Central memory CD8-positive, alpha-beta T cell (primary cell): Measurements from ENCODE around the gene WHRN.

Experiments
- ATAC-seq: fragments of 150-1000 bp; cut with Tn5 transposase; replicated peaks from 2 replicates; pipeline ENCODE4 v1.10.0; 2022; ENCODE audit warnings: mild to moderate bottlenecking, moderate FRiP score, moderate number of reproducible peaks; ENCODE audit not compliant: poor library complexity, severe bottlenecking; ENCODE audit errors: extremely low read depth
- DNase-seq, 2 donors: peaks; one replicate each; pipeline ENCODE4 v3.0.0; 2021; ENCODE audit warnings: low spot score in 2 of 2
- H3K27ac Mint-ChIP-seq: one replicate; pipeline ENCODE4 v1.8.0; 2022; ENCODE audit warnings: low read depth, mild to moderate bottlenecking, moderate library complexity, mixed read lengths
- H3K27me3 Mint-ChIP-seq: one replicate; pipeline ENCODE4 v1.8.0; 2022; ENCODE audit warnings: mixed read lengths
- H3K36me3 Mint-ChIP-seq: one replicate; pipeline ENCODE4 v1.8.0; 2022; ENCODE audit warnings: mild to moderate bottlenecking, moderate library complexity, mixed read lengths; ENCODE audit not compliant: insufficient read depth
- H3K4me1 Mint-ChIP-seq: one replicate; pipeline ENCODE4 v1.8.0; 2022; ENCODE audit warnings: mixed read lengths
- H3K4me3 Mint-ChIP-seq: one replicate; pipeline ENCODE4 v1.8.0; 2022; ENCODE audit warnings: mild to moderate bottlenecking, moderate library complexity, mixed read lengths
- H3K9me3 Mint-ChIP-seq: one replicate; pipeline ENCODE4 v1.8.0; 2022; ENCODE audit warnings: mixed read lengths

WHRN gene

GRCh38 chr9:114483499-114483898, 21.8 kb downstream of the WHRN start:
- Mint-ChIP-seq H3K4me3 (no peak overlapping the region), H3K4me1 (peaks cover 23% of the 10 kb centered on the region), H3K27me3 (no peaks in the 10 kb centered on the region), H3K36me3 (peaks cover 22% of the 10 kb centered on the region), H3K27ac (no peak overlapping the region), H3K9me3 (no peaks in the 10 kb centered on the region)
- no peak for ATAC-seq
- DNase-seq = no peak

GRCh38 chr9:114482593-114482992, 22.7 kb downstream of the WHRN start:
- H3K4me1 Mint-ChIP-seq = peaks cover 21% of the 10 kb centered on the region
- no peak overlapping the region for H3K4me3 Mint-ChIP-seq
- ATAC-seq (no peak), DNase-seq (no peak)
- H3K9me3 Mint-ChIP-seq = no peaks in the 10 kb centered on the region
- no peaks in the 10 kb centered on the region for H3K27me3 Mint-ChIP-seq
- H3K36me3 Mint-ChIP-seq = peaks cover 22% of the 10 kb centered on the region
- no peak overlapping the region for H3K27ac Mint-ChIP-seq

- no peak for ATAC-seq
- Mint-ChIP-seq H3K4me3 (no peak overlapping the region), H3K9me3 (no peaks in the 10 kb centered on the region), H3K27me3 (no peaks in the 10 kb centered on the region), H3K4me1 (peaks cover 17% of the 10 kb centered on the region), H3K27ac (no peak overlapping the region), H3K36me3 (peaks cover 20% of the 10 kb centered on the region)
- no peak for DNase-seq
These were observed 23.5 kb downstream of the WHRN start for GRCh38 chr9:114481789-114482188.

GRCh38 chr9:114480746-114481435, 24.4 kb downstream of the WHRN start:
- H3K27me3 Mint-ChIP-seq = no peaks in the 10 kb centered on the region
- H3K4me3 Mint-ChIP-seq = no peak overlapping the region
- DNase-seq (no peak), ATAC-seq (no peak)
- H3K36me3 Mint-ChIP-seq = peaks cover 20% of the 10 kb centered on the region
- H3K9me3 Mint-ChIP-seq = no peaks in the 10 kb centered on the region
- peaks cover 18% of the 10 kb centered on the region for H3K4me1 Mint-ChIP-seq
- no peak overlapping the region for H3K27ac Mint-ChIP-seq

- Mint-ChIP-seq H3K36me3 (peaks cover 19% of the 10 kb centered on the region), H3K27me3 (no peaks in the 10 kb centered on the region), H3K9me3 (no peaks in the 10 kb centered on the region), H3K4me3 (no peak overlapping the region), H3K4me1 (peaks cover 20% of the 10 kb centered on the region), H3K27ac (no peak overlapping the region)
- DNase-seq (no peak), ATAC-seq (no peak)
These were observed 26.4 kb downstream of the WHRN start for GRCh38 chr9:114478871-114479270.

- no peaks in the 10 kb centered on the region for H3K9me3 Mint-ChIP-seq
- no peak overlapping the region for H3K27ac Mint-ChIP-seq
These were observed 26.8 kb downstream of the WHRN start for GRCh38 chr9:114478459-114478858.

GRCh38 chr9:114477642-114478041, 27.6 kb downstream of the WHRN start:
- no peaks in the 10 kb centered on the region for H3K9me3 Mint-ChIP-seq
- H3K4me1 Mint-ChIP-seq = peaks cover 20% of the 10 kb centered on the region
- H3K27me3 Mint-ChIP-seq = no peaks in the 10 kb centered on the region
- ATAC-seq (no peak), DNase-seq (no peak)
- H3K27ac Mint-ChIP-seq = no peak overlapping the region
- H3K4me3 Mint-ChIP-seq = no peak overlapping the region
- H3K36me3 Mint-ChIP-seq = peaks cover 16% of the 10 kb centered on the region

More at GRCh38 chr9:114478459-114478858, 26.8 kb downstream of the WHRN start:
- Mint-ChIP-seq H3K4me1 (peaks cover 20% of the 10 kb centered on the region), H3K4me3 (no peak overlapping the region), H3K27me3 (no peaks in the 10 kb centered on the region), H3K36me3 (peaks cover 16% of the 10 kb centered on the region)
- DNase-seq (no peak), ATAC-seq (no peak)

GRCh38 chr9:114476891-114477469, 28.3 kb downstream of the WHRN start:
- DNase-seq = no peak
- no peak overlapping the region for H3K4me3 Mint-ChIP-seq

GRCh38 chr9:114475412-114476135, 29.7 kb downstream of the WHRN start:
- no peak overlapping the region for H3K27ac Mint-ChIP-seq
- H3K9me3 Mint-ChIP-seq = no peaks in the 10 kb centered on the region
- ATAC-seq (no peak), DNase-seq (no peak)
- peaks cover 16% of the 10 kb centered on the region for H3K36me3 Mint-ChIP-seq
- H3K4me3 Mint-ChIP-seq = no peak overlapping the region
- no peaks in the 10 kb centered on the region for H3K27me3 Mint-ChIP-seq
- H3K4me1 Mint-ChIP-seq = peaks cover 14% of the 10 kb centered on the region

More at GRCh38 chr9:114476891-114477469, 28.3 kb downstream of the WHRN start:
- Mint-ChIP-seq H3K27me3 (no peaks in the 10 kb centered on the region), H3K4me1 (peaks cover 18% of the 10 kb centered on the region), H3K27ac (no peak overlapping the region), H3K9me3 (no peaks in the 10 kb centered on the region), H3K36me3 (peaks cover 16% of the 10 kb centered on the region)
- ATAC-seq = no peak

- DNase-seq = no peak
These were observed 30.8 kb downstream of the WHRN start for GRCh38 chr9:114474425-114474824.

GRCh38 chr9:114473447-114473801, 31.8 kb downstream of the WHRN start:
- Mint-ChIP-seq H3K27ac (no peak overlapping the region), H3K36me3 (peaks cover 8% of the 10 kb centered on the region), H3K9me3 (no peaks in the 10 kb centered on the region), H3K27me3 (no peaks in the 10 kb centered on the region), H3K4me3 (no peak overlapping the region), H3K4me1 (peaks cover 14% of the 10 kb centered on the region)
- no peak for DNase-seq
- no peak for ATAC-seq

More at GRCh38 chr9:114474425-114474824, 30.8 kb downstream of the WHRN start:
- Mint-ChIP-seq H3K27me3 (no peaks in the 10 kb centered on the region), H3K9me3 (no peaks in the 10 kb centered on the region), H3K27ac (no peak overlapping the region), H3K4me3 (no peak overlapping the region), H3K4me1 (peaks cover 14% of the 10 kb centered on the region), H3K36me3 (peaks cover 11% of the 10 kb centered on the region)
- no peak for ATAC-seq

- no peaks in the 10 kb centered on the region for H3K9me3 Mint-ChIP-seq
- no peak for ATAC-seq
- no peaks in the 10 kb centered on the region for H3K27me3 Mint-ChIP-seq
- DNase-seq = no peak
- no peak overlapping the region for H3K4me3 Mint-ChIP-seq
- peaks cover 14% of the 10 kb centered on the region for H3K4me1 Mint-ChIP-seq
- no peak overlapping the region for H3K27ac Mint-ChIP-seq
- H3K36me3 Mint-ChIP-seq = peaks cover 8% of the 10 kb centered on the region
These were observed 32.4 kb downstream of the WHRN start for GRCh38 chr9:114472765-114473446.
